Measurements from ENCODE around the gene C9orf152. TPM values are rescaled to one million over a fixed set of nuclear protein-coding genes. Genes with fewer than 3 reads are reported as not detected.
"Not testable (repeated sequence)": the region's sequence is repeated elsewhere in the genome, so short reads cannot be mapped to it uniquely, and the experiment has no call there.

C9orf152 gene
- total RNA-seq, 1 experiment from 2014 or later, result not detected

DNA sequence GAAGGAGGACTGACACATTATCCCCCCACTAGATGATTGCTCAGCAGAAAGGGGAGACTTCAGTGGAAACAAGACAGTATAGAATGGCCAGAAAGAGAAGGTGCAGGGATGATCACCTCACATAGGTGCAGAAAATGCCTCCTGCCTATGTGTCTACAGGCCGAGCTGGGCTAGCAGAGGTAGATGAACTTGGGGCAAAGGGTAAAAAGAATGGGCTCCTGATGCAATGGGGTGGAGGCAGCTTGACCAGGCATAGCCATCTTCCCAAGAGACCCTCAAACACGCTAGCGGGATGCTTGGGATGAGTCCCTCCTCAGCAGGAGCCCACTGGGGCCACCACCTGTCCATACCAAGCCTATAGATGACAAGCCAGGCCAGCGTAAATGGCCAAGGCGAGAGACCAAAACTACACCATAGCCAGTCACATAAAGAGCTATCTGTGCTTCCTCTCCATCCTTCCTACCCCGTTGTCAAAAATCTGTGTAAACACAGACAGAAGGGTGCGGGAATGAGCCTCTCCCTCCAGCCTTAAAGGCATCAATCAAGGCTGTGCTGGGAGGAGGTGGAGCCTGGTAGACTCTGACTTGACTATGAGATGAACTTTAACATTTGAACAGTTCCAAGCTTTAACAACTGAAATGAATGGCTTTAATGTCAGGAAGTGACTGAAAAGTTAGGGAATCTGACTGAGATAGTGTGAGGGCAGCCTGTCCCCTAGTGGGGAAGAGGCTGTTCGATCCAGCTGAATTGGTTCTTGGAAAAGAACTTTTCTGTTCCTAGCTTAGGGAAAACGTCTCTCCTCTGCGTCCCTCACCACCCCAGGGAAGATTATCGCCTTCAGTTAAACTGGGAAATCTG, 10.4 kb downstream of the C9orf152 start (continued):
- TF ChIP-seq, protein P1, sequence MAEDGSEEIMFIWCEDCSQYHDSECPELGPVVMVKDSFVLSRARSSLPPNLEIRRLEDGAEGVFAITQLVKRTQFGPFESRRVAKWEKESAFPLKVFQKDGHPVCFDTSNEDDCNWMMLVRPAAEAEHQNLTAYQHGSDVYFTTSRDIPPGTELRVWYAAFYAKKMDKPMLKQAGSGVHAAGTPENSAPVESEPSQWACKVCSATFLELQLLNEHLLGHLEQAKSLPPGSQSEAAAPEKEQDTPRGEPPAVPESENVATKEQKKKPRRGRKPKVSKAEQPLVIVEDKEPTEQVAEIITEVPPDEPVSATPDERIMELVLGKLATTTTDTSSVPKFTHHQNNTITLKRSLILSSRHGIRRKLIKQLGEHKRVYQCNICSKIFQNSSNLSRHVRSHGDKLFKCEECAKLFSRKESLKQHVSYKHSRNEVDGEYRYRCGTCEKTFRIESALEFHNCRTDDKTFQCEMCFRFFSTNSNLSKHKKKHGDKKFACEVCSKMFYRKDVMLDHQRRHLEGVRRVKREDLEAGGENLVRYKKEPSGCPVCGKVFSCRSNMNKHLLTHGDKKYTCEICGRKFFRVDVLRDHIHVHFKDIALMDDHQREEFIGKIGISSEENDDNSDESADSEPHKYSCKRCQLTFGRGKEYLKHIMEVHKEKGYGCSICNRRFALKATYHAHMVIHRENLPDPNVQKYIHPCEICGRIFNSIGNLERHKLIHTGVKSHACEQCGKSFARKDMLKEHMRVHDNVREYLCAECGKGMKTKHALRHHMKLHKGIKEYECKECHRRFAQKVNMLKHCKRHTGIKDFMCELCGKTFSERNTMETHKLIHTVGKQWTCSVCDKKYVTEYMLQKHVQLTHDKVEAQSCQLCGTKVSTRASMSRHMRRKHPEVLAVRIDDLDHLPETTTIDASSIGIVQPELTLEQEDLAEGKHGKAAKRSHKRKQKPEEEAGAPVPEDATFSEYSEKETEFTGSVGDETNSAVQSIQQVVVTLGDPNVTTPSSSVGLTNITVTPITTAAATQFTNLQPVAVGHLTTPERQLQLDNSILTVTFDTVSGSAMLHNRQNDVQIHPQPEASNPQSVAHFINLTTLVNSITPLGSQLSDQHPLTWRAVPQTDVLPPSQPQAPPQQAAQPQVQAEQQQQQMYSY (CRISPR knock-in tag; IDR thresholded peaks at IDR 0.05), result no peak
- TF ChIP-seq, protein P2, sequence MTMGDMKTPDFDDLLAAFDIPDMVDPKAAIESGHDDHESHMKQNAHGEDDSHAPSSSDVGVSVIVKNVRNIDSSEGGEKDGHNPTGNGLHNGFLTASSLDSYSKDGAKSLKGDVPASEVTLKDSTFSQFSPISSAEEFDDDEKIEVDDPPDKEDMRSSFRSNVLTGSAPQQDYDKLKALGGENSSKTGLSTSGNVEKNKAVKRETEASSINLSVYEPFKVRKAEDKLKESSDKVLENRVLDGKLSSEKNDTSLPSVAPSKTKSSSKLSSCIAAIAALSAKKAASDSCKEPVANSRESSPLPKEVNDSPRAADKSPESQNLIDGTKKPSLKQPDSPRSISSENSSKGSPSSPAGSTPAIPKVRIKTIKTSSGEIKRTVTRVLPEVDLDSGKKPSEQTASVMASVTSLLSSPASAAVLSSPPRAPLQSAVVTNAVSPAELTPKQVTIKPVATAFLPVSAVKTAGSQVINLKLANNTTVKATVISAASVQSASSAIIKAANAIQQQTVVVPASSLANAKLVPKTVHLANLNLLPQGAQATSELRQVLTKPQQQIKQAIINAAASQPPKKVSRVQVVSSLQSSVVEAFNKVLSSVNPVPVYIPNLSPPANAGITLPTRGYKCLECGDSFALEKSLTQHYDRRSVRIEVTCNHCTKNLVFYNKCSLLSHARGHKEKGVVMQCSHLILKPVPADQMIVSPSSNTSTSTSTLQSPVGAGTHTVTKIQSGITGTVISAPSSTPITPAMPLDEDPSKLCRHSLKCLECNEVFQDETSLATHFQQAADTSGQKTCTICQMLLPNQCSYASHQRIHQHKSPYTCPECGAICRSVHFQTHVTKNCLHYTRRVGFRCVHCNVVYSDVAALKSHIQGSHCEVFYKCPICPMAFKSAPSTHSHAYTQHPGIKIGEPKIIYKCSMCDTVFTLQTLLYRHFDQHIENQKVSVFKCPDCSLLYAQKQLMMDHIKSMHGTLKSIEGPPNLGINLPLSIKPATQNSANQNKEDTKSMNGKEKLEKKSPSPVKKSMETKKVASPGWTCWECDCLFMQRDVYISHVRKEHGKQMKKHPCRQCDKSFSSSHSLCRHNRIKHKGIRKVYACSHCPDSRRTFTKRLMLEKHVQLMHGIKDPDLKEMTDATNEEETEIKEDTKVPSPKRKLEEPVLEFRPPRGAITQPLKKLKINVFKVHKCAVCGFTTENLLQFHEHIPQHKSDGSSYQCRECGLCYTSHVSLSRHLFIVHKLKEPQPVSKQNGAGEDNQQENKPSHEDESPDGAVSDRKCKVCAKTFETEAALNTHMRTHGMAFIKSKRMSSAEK (CRISPR knock-in tag; IDR thresholded peaks at IDR 0.05; ENCODE audit: borderline replicate concordance), result no peak
- no peak for TF ChIP-seq ZNF219 (CRISPR knock-in tag; IDR thresholded peaks at IDR 0.05; ENCODE audit: borderline replicate concordance)

DNA sequence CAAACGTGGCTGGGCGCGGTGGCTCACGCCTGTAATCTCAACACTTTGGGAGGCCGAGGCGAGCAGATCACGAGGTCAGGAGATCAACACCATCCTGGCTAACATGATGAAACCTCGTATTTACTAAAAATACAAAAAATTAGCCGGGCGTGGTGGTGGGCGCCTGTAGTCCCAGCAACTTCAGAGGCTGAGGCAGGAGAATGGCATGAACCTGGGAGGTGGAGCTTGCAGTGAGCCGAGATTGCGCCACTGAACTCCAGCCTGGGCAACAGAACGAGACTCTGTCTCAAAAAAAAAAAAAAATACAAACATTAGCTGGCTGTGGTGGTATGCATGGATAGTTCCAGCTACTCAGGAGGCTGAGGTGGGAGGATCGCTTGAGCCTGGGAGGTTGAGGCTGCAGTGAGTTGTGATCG, 11.9 kb downstream of the C9orf152 start:
- H3K36me3 Mint-ChIP-seq; ATAC-seq; POLR2A ChIA-PET; H3K9me3 Mint-ChIP-seq; H3K4me1 Mint-ChIP-seq; H3K27me3 Mint-ChIP-seq (ENCODE audit: low read depth); H3K4me3 Mint-ChIP-seq; CTCF ChIA-PET; H3K27ac Mint-ChIP-seq; DNase-seq (ENCODE audit: low spot score): not testable (repeated sequence)
- TF ChIP-seq GABPB1 (CRISPR knock-in tag; IDR thresholded peaks at IDR 0.05), result peak; percentile 92

DNA sequence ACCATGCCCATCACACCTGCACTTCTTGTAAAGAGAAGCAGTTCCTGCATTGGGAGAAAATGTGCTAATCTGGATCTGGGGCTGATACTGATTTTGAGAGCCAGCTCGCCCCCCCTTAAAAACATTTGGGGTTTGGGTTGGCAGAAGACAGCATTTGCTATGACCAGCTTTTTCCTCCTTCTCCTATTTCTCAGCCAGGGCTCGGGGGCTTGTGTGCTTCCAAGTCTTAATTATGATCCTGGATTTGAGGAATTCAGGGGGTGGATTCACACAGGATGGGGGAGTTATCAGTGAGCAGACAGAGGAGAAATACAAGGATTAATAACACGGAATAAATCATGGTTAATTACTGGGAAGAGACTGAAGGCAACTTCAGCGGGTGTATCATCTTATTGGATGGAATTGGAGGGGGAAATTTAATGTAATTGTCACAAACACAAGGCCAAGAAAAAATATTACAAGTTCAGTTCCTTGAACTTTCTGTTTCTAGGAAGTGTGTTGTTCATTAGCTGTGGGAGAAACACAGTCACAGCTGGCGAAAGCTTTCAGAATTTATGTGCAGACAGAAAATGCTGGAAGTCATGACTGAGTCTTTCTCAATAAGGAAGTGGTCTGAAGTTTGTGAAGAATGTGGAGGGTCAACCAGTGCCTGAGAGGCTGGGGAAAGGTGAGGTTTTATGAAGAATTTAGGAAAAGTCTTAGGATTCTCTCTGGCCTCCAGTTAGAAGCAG, 15.3 kb downstream of the C9orf152 start:
- no peak overlapping the region for H3K27ac Mint-ChIP-seq
- TF ChIP-seq, protein P3, sequence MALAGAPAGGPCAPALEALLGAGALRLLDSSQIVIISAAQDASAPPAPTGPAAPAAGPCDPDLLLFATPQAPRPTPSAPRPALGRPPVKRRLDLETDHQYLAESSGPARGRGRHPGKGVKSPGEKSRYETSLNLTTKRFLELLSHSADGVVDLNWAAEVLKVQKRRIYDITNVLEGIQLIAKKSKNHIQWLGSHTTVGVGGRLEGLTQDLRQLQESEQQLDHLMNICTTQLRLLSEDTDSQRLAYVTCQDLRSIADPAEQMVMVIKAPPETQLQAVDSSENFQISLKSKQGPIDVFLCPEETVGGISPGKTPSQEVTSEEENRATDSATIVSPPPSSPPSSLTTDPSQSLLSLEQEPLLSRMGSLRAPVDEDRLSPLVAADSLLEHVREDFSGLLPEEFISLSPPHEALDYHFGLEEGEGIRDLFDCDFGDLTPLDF (CRISPR knock-in tag; IDR thresholded peaks at IDR 0.05), result no peak
- TF ChIP-seq, protein P1 (CRISPR knock-in tag; IDR thresholded peaks at IDR 0.05), result no peak
- TF ChIP-seq, protein P4, sequence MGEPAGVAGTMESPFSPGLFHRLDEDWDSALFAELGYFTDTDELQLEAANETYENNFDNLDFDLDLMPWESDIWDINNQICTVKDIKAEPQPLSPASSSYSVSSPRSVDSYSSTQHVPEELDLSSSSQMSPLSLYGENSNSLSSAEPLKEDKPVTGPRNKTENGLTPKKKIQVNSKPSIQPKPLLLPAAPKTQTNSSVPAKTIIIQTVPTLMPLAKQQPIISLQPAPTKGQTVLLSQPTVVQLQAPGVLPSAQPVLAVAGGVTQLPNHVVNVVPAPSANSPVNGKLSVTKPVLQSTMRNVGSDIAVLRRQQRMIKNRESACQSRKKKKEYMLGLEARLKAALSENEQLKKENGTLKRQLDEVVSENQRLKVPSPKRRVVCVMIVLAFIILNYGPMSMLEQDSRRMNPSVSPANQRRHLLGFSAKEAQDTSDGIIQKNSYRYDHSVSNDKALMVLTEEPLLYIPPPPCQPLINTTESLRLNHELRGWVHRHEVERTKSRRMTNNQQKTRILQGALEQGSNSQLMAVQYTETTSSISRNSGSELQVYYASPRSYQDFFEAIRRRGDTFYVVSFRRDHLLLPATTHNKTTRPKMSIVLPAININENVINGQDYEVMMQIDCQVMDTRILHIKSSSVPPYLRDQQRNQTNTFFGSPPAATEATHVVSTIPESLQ (CRISPR knock-in tag; IDR thresholded peaks at IDR 0.05), result no peak
- TF ChIP-seq ZNF138 (CRISPR knock-in tag; conservative IDR thresholded peaks at IDR 0.05) (no peak), SMAD4 (CRISPR knock-in tag; IDR thresholded peaks at IDR 0.05) (no peak), JAZF1 (CRISPR knock-in tag; IDR thresholded peaks at IDR 0.05) (no peak)
- H3K4me1 Mint-ChIP-seq, result 0 out of 2 replicates have a peak, but pooled peaks cover 3% of the 10 kb centered on the region

More for the DNA sequence above, 15.3 kb downstream of the C9orf152 start:
- H3K36me3 Mint-ChIP-seq, result no peaks in the 10 kb centered on the region
- no peak overlapping the region for H3K4me3 Mint-ChIP-seq
- ATAC-seq, result no peak
- DNase-seq (ENCODE audit: low spot score), result no peak
- POLR2A ChIA-PET, result interaction anchor here (0.6 kb wide), 1 partner anchor 236 kb away, joined by 3 read pairs; no protein-coding TSS in a partner anchor
- CTCF ChIA-PET, result interaction anchor here (1.1 to 1.8 kb wide), 2 partner anchors 9 to 25 kb away, joined by 3 to 6 read pairs; no protein-coding TSS in a partner anchor
- H3K9me3 Mint-ChIP-seq, result no peaks in the 10 kb centered on the region
- H3K27me3 Mint-ChIP-seq (ENCODE audit: low read depth), result no peaks in the 10 kb centered on the region; the same call in 1 of the 2 replicates
